Measurements from ENCODE around the gene EMP2. TPM values are rescaled to one million over a fixed set of nuclear protein-coding genes. Genes with fewer than 3 reads are reported as not detected.

EMP2 gene
- total RNA-seq, 2 experiments from 2014 or later = not detected

DNA sequence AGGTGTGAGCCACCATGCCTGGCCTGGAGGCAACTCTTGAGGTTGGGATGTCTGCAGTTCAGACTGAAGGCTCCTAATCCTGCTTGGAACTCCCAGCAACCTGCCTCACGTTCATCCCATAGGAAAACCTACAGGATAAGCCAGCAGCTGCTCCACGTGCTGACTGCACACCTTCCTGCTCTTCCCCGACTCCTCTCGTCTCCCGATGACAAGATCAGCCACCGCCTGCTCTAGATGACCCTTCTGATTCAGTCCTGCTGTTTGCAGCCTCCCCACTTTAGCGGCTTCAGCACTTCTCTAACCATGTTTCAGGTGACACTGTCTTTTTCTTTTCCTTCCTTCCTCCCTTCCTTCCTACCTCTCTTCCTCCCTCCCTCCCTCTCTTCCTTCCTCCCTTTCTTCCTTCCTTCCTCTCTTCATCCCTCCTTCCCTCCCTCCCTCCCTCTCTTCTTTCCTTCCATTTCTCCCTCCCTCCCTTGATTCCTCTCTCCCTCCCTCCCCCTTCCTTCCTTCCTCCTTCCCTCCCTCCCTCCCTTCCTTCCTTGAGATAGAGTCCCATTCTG lies 61.8 kb downstream of the EMP2 start:
- POLR2A ChIA-PET = no interaction called here
- CTCF ChIA-PET = no interaction called here
- ATAC-seq (ENCODE audit: poor library complexity) = no peak

GRCh38 chr16:10517868-10518267 lies 62.5 kb downstream of the EMP2 start:
- Mint-ChIP-seq H3K9me3 (no peaks in the 10 kb centered on the region), H3K4me3 (no peak overlapping the region), H3K27ac (no peak overlapping the region), H3K27me3 (peaks cover 5% of the 10 kb centered on the region), H3K4me1 (ENCODE audit: low read depth) (peaks cover 5% of the 10 kb centered on the region), H3K36me3 (ENCODE audit: low read depth) (no peaks in the 10 kb centered on the region)
- peaks cover 0 to 5% of the 10 kb centered on the region in 2 experiments for H3K27me3 ChIP-seq (ENCODE audit: control insufficient read depth in 1 of 2, insufficient read depth in 2 of 2, low read length in 2 of 2)
- no peak overlapping the region for H3K4me3 ChIP-seq (ENCODE audit: low read length)
- intact Hi-C loops (cut with DNase I, micrococcal nuclease) = no loop called here
- H3K36me3 ChIP-seq (ENCODE audit: insufficient read depth, low read length) = no peaks in the 10 kb centered on the region
- peaks cover 0 to 7% of the 10 kb centered on the region in 2 experiments for H3K9me3 ChIP-seq (ENCODE audit: control insufficient read depth in 1 of 2, insufficient read depth in 1 of 2, low read length in 2 of 2)
- ATAC-seq (ENCODE audit: poor library complexity) (no peak), DNase-seq (no peak)
- no peak overlapping the region for H3K27ac ChIP-seq (ENCODE audit: low read depth in 1 of 2, low read length in 2 of 2)
- POLR2A ChIA-PET = no interaction called here
- CTCF ChIA-PET = no interaction called here
- peaks cover 7% of the 10 kb centered on the region for H3K4me1 ChIP-seq (ENCODE audit: insufficient read depth, low read length)
- TF ChIP-seq, protein P1, sequence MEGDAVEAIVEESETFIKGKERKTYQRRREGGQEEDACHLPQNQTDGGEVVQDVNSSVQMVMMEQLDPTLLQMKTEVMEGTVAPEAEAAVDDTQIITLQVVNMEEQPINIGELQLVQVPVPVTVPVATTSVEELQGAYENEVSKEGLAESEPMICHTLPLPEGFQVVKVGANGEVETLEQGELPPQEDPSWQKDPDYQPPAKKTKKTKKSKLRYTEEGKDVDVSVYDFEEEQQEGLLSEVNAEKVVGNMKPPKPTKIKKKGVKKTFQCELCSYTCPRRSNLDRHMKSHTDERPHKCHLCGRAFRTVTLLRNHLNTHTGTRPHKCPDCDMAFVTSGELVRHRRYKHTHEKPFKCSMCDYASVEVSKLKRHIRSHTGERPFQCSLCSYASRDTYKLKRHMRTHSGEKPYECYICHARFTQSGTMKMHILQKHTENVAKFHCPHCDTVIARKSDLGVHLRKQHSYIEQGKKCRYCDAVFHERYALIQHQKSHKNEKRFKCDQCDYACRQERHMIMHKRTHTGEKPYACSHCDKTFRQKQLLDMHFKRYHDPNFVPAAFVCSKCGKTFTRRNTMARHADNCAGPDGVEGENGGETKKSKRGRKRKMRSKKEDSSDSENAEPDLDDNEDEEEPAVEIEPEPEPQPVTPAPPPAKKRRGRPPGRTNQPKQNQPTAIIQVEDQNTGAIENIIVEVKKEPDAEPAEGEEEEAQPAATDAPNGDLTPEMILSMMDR (IDR thresholded peaks at IDR 0.05) = no peak

More for the DNA sequence above, 61.8 kb downstream of the EMP2 start:
- Mint-ChIP-seq H3K9me3 (no peaks in the 10 kb centered on the region), H3K27ac (no peak overlapping the region), H3K36me3 (ENCODE audit: low read depth) (no peaks in the 10 kb centered on the region), H3K4me1 (ENCODE audit: low read depth) (peaks cover 5% of the 10 kb centered on the region), H3K27me3 (peaks cover 5% of the 10 kb centered on the region), H3K4me3 (no peak overlapping the region)
- intact Hi-C loops (cut with DNase I, micrococcal nuclease) = no loop called here
- no peaks in the 10 kb centered on the region for H3K36me3 ChIP-seq (ENCODE audit: insufficient read depth, low read length)
- TF ChIP-seq, protein P1 (IDR thresholded peaks at IDR 0.05) = no peak
- H3K9me3 ChIP-seq (ENCODE audit: control insufficient read depth in 1 of 2, insufficient read depth in 1 of 2, low read length in 2 of 2) = peaks cover 0 to 7% of the 10 kb centered on the region in 2 experiments
- H3K4me3 ChIP-seq (ENCODE audit: low read length) = no peak overlapping the region
- H3K27ac ChIP-seq (ENCODE audit: low read depth in 1 of 2, low read length in 2 of 2) = no peak overlapping the region
- no peak for DNase-seq
- peaks cover 0 to 3% of the 10 kb centered on the region in 2 experiments for H3K27me3 ChIP-seq (ENCODE audit: control insufficient read depth in 1 of 2, insufficient read depth in 2 of 2, low read length in 2 of 2)
- H3K4me1 ChIP-seq (ENCODE audit: insufficient read depth, low read length) = peaks cover 7% of the 10 kb centered on the region

GRCh38 chr16:10514369-10515055 lies 65.9 kb downstream of the EMP2 start:
- Histone ChIP-seq H3K9me3 (ENCODE audit: control insufficient read depth in 1 of 2, insufficient read depth in 1 of 2, low read length in 2 of 2) (peaks cover 0 to 7% of the 10 kb centered on the region in 2 experiments), H3K4me3 (ENCODE audit: low read length) (no peak overlapping the region), H3K27ac (ENCODE audit: low read depth in 1 of 2, low read length in 2 of 2) (no peak overlapping the region), H3K4me1 (ENCODE audit: insufficient read depth, low read length) (peaks cover 4% of the 10 kb centered on the region), H3K36me3 (ENCODE audit: insufficient read depth, low read length) (no peaks in the 10 kb centered on the region), H3K27me3 (ENCODE audit: control insufficient read depth in 1 of 2, insufficient read depth in 2 of 2, low read length in 2 of 2) (peaks cover 0 to 5% of the 10 kb centered on the region in 2 experiments)
- Mint-ChIP-seq H3K9me3 (no peaks in the 10 kb centered on the region), H3K4me3 (no peak overlapping the region), H3K4me1 (ENCODE audit: low read depth) (peaks cover 2% of the 10 kb centered on the region), H3K36me3 (ENCODE audit: low read depth) (no peaks in the 10 kb centered on the region), H3K27me3 (no peaks in the 10 kb centered on the region), H3K27ac (no peak overlapping the region)
- TF ChIP-seq, protein P1 (IDR thresholded peaks at IDR 0.05) = peak; percentile 83
- ATAC-seq (ENCODE audit: poor library complexity) (peak; percentile 32), DNase-seq (peak in 12 of 14 experiments; percentile 5 to 75 (median 31))
- ChIA-PET CTCF (interaction anchor here (0.7 to 2.6 kb wide), 3 partner anchors 199 to 404 kb away, joined by 4 to 24 read pairs (median 4); no protein-coding TSS in a partner anchor), POLR2A (interaction anchor here (1.1 to 1.5 kb wide), 3 partner anchors 200 to 223 kb away, joined by 3 to 4 read pairs (median 3); no protein-coding TSS in a partner anchor)
- intact Hi-C loops (cut with DNase I, micrococcal nuclease) = loop anchor here (1.0 kb wide), 1 partner anchor 223 kb away; no protein-coding TSS in a partner anchor
